ENCODE measurements around the gene ZNF668. TPM values are rescaled to one million over a fixed set of nuclear protein-coding genes. Genes with fewer than 3 reads are reported as not detected.

ZNF668 gene
- total and polyA plus RNA-seq, 2 of the 8 experiments (the other 6 are each of a cell fraction or from before 2014, with no cell fraction given), result 14.0 to 14.3 TPM

Other genes starting within 250 kb of the ZNF668 start
- gene BCL7C, start 180.2 kb downstream of the ZNF668 start, total RNA-seq (2021; fragmentation: NEBNext Ultra II Directional; extraction: Animal tissue kit (Norgen Biotek cat#: 25700)), result 16.5 and 17.2 TPM in 2 replicates
- gene BCL7C, start 180.2 kb downstream of the ZNF668 start, polyA plus RNA-seq (2011; rRNA removed), result 8.6 and 10.9 TPM in 2 replicates
- gene CTF1, start 177.6 kb downstream of the ZNF668 start, total RNA-seq (2021; fragmentation: NEBNext Ultra II Directional; extraction: Animal tissue kit (Norgen Biotek cat#: 25700)), result 0.77 and 0.97 TPM in 2 replicates
- 3.4 and 5.0 TPM in 2 replicates for gene CTF1, start 177.6 kb downstream of the ZNF668 start, polyA plus RNA-seq (2011; rRNA removed)
- 72.2 and 74.8 TPM in 2 replicates for gene FBXL19, start 150.7 kb downstream of the ZNF668 start, total RNA-seq (2021; fragmentation: NEBNext Ultra II Directional; extraction: Animal tissue kit (Norgen Biotek cat#: 25700))
- gene FBXL19, start 150.7 kb downstream of the ZNF668 start, polyA plus RNA-seq (2011; rRNA removed), result 47.2 and 77.3 TPM in 2 replicates
- gene ORAI3, start 125.2 kb downstream of the ZNF668 start, total RNA-seq (2021; fragmentation: NEBNext Ultra II Directional; extraction: Animal tissue kit (Norgen Biotek cat#: 25700)), result 8.7 and 10.0 TPM in 2 replicates
- gene ORAI3, start 125.2 kb downstream of the ZNF668 start, polyA plus RNA-seq (2011; rRNA removed), result 24.5 and 26.8 TPM in 2 replicates
- gene SETD1A, start 116.5 kb downstream of the ZNF668 start, total RNA-seq (2021; fragmentation: NEBNext Ultra II Directional; extraction: Animal tissue kit (Norgen Biotek cat#: 25700)), result 29.0 and 29.6 TPM in 2 replicates
- 4.8 and 8.3 TPM in 2 replicates for gene SETD1A, start 116.5 kb downstream of the ZNF668 start, polyA plus RNA-seq (2011; rRNA removed)
- 2.9 and 3.1 TPM in 2 replicates for gene HSD3B7, start 89.0 kb downstream of the ZNF668 start, total RNA-seq (2021; fragmentation: NEBNext Ultra II Directional; extraction: Animal tissue kit (Norgen Biotek cat#: 25700))
- gene HSD3B7, start 89.0 kb downstream of the ZNF668 start, polyA plus RNA-seq (2011; rRNA removed), result 6.6 and 9.8 TPM in 2 replicates
- gene STX1B, start 63.6 kb downstream of the ZNF668 start, total RNA-seq (2021; fragmentation: NEBNext Ultra II Directional; extraction: Animal tissue kit (Norgen Biotek cat#: 25700)), result 18.0 and 20.2 TPM in 2 replicates
- 8.9 and 14.6 TPM in 2 replicates for gene STX1B, start 63.6 kb downstream of the ZNF668 start, polyA plus RNA-seq (2011; rRNA removed)
- gene STX4, start 40.7 kb downstream of the ZNF668 start, total RNA-seq (2021; fragmentation: NEBNext Ultra II Directional; extraction: Animal tissue kit (Norgen Biotek cat#: 25700)), result 32.3 and 39.2 TPM in 2 replicates
- 25.8 and 32.1 TPM in 2 replicates for gene STX4, start 40.7 kb downstream of the ZNF668 start, polyA plus RNA-seq (2011; rRNA removed)
- 25.0 TPM in 2 replicates for gene ZNF646, start 182 bp upstream of the ZNF668 start, total RNA-seq (2021; fragmentation: NEBNext Ultra II Directional; extraction: Animal tissue kit (Norgen Biotek cat#: 25700))
- 6.5 and 9.9 TPM in 2 replicates for gene ZNF646, start 182 bp upstream of the ZNF668 start, polyA plus RNA-seq (2011; rRNA removed)
- 1.7 and 2.5 TPM in 2 replicates for gene PRSS53, start 14.7 kb upstream of the ZNF668 start, total RNA-seq (2021; fragmentation: NEBNext Ultra II Directional; extraction: Animal tissue kit (Norgen Biotek cat#: 25700))
- 2.6 and 3.6 TPM in 2 replicates for gene PRSS53, start 14.7 kb upstream of the ZNF668 start, polyA plus RNA-seq (2011; rRNA removed)
- 83.3 and 84.1 TPM in 2 replicates for gene VKORC1, start 20.6 kb upstream of the ZNF668 start, total RNA-seq (2021; fragmentation: NEBNext Ultra II Directional; extraction: Animal tissue kit (Norgen Biotek cat#: 25700))
- gene VKORC1, start 20.6 kb upstream of the ZNF668 start, polyA plus RNA-seq (2011; rRNA removed), result 483 and 512 TPM in 2 replicates
- gene BCKDK, start 34.1 kb upstream of the ZNF668 start, total RNA-seq (2021; fragmentation: NEBNext Ultra II Directional; extraction: Animal tissue kit (Norgen Biotek cat#: 25700)), result 49.6 and 51.5 TPM in 2 replicates
- 77.1 and 97.1 TPM in 2 replicates for gene BCKDK, start 34.1 kb upstream of the ZNF668 start, polyA plus RNA-seq (2011; rRNA removed)
- gene KAT8, start 43.4 kb upstream of the ZNF668 start, total RNA-seq (2021; fragmentation: NEBNext Ultra II Directional; extraction: Animal tissue kit (Norgen Biotek cat#: 25700)), result 61.6 and 68.7 TPM in 2 replicates
- 52.6 and 60.8 TPM in 2 replicates for gene KAT8, start 43.4 kb upstream of the ZNF668 start, polyA plus RNA-seq (2011; rRNA removed)
- gene PRSS8, start 61.5 kb upstream of the ZNF668 start, total RNA-seq (2021; fragmentation: NEBNext Ultra II Directional; extraction: Animal tissue kit (Norgen Biotek cat#: 25700)), result 86.1 and 87.7 TPM in 2 replicates
- 273 and 321 TPM in 2 replicates for gene PRSS8, start 61.5 kb upstream of the ZNF668 start, polyA plus RNA-seq (2011; rRNA removed)
- gene PRSS36, start 75.8 kb upstream of the ZNF668 start, total RNA-seq (2021; fragmentation: NEBNext Ultra II Directional; extraction: Animal tissue kit (Norgen Biotek cat#: 25700)), result 1.3 TPM in 2 replicates
- gene PRSS36, start 75.8 kb upstream of the ZNF668 start, polyA plus RNA-seq (2011; rRNA removed), result 1.9 and 3.1 TPM in 2 replicates
- 685 and 686 TPM in 2 replicates for gene FUS, start 105.9 kb upstream of the ZNF668 start, total RNA-seq (2021; fragmentation: NEBNext Ultra II Directional; extraction: Animal tissue kit (Norgen Biotek cat#: 25700))
- 484 and 491 TPM in 2 replicates for gene FUS, start 105.9 kb upstream of the ZNF668 start, polyA plus RNA-seq (2011; rRNA removed)
- 29.9 and 32.2 TPM in 2 replicates for gene PYCARD, start 128.5 kb upstream of the ZNF668 start, total RNA-seq (2021; fragmentation: NEBNext Ultra II Directional; extraction: Animal tissue kit (Norgen Biotek cat#: 25700))
- 77.9 and 87.0 TPM in 2 replicates for gene PYCARD, start 128.5 kb upstream of the ZNF668 start, polyA plus RNA-seq (2011; rRNA removed)
- gene TRIM72, start 139.9 kb upstream of the ZNF668 start, total RNA-seq (2021; fragmentation: NEBNext Ultra II Directional; extraction: Animal tissue kit (Norgen Biotek cat#: 25700)), result 1.3 and 2.1 TPM in 2 replicates
- gene TRIM72, start 139.9 kb upstream of the ZNF668 start, polyA plus RNA-seq (2011; rRNA removed), result 0.57 and 0.97 TPM in 2 replicates
- gene PYDC1, start 142.9 kb upstream of the ZNF668 start, total RNA-seq (2021; fragmentation: NEBNext Ultra II Directional; extraction: Animal tissue kit (Norgen Biotek cat#: 25700)), result 3.0 and 3.5 TPM in 2 replicates
- 5.9 and 11.1 TPM in 2 replicates for gene PYDC1, start 142.9 kb upstream of the ZNF668 start, polyA plus RNA-seq (2011; rRNA removed)
- 0.22 and 0.44 TPM in 2 replicates for gene ITGAM, start 185.7 kb upstream of the ZNF668 start, total RNA-seq (2021; fragmentation: NEBNext Ultra II Directional; extraction: Animal tissue kit (Norgen Biotek cat#: 25700))
- 2.0 and 2.9 TPM in 2 replicates for gene ITGAM, start 185.7 kb upstream of the ZNF668 start, polyA plus RNA-seq (2011; rRNA removed)